DND-41 (cell line): ENCODE measurements around the gene SULT1A1.
"Not testable (repeated sequence)": the region's sequence is repeated elsewhere in the genome, so short reads cannot be mapped to it uniquely, and the experiment has no call there.

Experiments used
- ATAC-seq: fragments of 200-7000 bp; cut with Tn5 transposase; 3 replicates; pipeline ENCODE4 v1.9.1; 2021; ENCODE audit warnings: low read depth; ENCODE audit not compliant: insufficient read depth
- DNase-seq: peaks from one replicate; pipeline ENCODE4 v3.0.0-alpha.2; 2020
- H2AFZ ChIP-seq: 2 replicates; pipeline ENCODE4 v1.6.0; 2012; ENCODE audit warnings: low read depth, low read length
- H3K27ac ChIP-seq: 2 replicates; pipeline ENCODE4 v1.5.1; 2012; ENCODE audit warnings: low read length, inconsistent platforms
- H3K27me3 ChIP-seq: fragments of 200-600 bp; sonication (generic); 2 replicates; pipeline ENCODE4 v1.6.0; 2012; ENCODE audit warnings: low read length, mild to moderate bottlenecking, inconsistent platforms; ENCODE audit not compliant: insufficient read depth, poor library complexity
- H3K36me3 ChIP-seq: 2 replicates; pipeline ENCODE4 v1.5.1; 2012; ENCODE audit warnings: low read length, inconsistent platforms; ENCODE audit not compliant: insufficient read depth
- H3K4me1 ChIP-seq: 2 replicates; pipeline ENCODE4 v1.5.1; 2012; ENCODE audit warnings: mild to moderate bottlenecking, low read length; ENCODE audit not compliant: insufficient read depth
- H3K4me2 ChIP-seq: 2 replicates; pipeline ENCODE4 v1.6.0; 2012; ENCODE audit warnings: mild to moderate bottlenecking, moderate library complexity, low read length, inconsistent platforms; ENCODE audit not compliant: insufficient read depth
- H3K4me3 ChIP-seq, 2 experiments: fragments of 200-600 bp in 1 of 2; shearing (Covaris generic) in 1 of 2; 2 replicates each; pipeline ENCODE4 v1.5.1; 2012 to 2016; ENCODE audit warnings: inconsistent platforms in 2 of 2, low read length in 2 of 2, mild to moderate bottlenecking in 2 of 2, low read depth in 1 of 2, moderate library complexity in 1 of 2
- H3K79me2 ChIP-seq: 2 replicates; pipeline ENCODE4 v1.6.0; 2012; ENCODE audit warnings: low read length, inconsistent platforms; ENCODE audit not compliant: insufficient read depth
- H3K9ac ChIP-seq: 2 replicates; pipeline ENCODE4 v1.6.0; 2012; ENCODE audit warnings: low read depth, mild to moderate bottlenecking, inconsistent platforms, low read length, moderate library complexity
- H3K9me3 ChIP-seq: 2 replicates; pipeline ENCODE4 v1.5.1; 2012; ENCODE audit warnings: low read length, moderate library complexity, mild to moderate bottlenecking, inconsistent platforms; ENCODE audit not compliant: insufficient read depth, severe bottlenecking
- H4K20me1 ChIP-seq: 2 replicates; pipeline ENCODE4 v1.6.0; 2012; ENCODE audit warnings: low read length; ENCODE audit not compliant: insufficient read depth
- CTCF ChIP-seq: IDR thresholded peaks from 2 replicates; pipeline ENCODE4 v1.5.1; 2012; ENCODE audit warnings: borderline replicate concordance, low read length, moderate library complexity, mild to moderate bottlenecking; ENCODE audit not compliant: poor library complexity, severe bottlenecking; ENCODE audit errors: extremely low read depth
- EZH2 ChIP-seq: IDR thresholded peaks from 3 replicates; pipeline ENCODE4 v1.6.1; 2012; ENCODE audit warnings: borderline replicate concordance, low read depth, mild to moderate bottlenecking, moderate library complexity, low read length, inconsistent platforms; ENCODE audit not compliant: severe bottlenecking

SULT1A1 gene

GRCh38 chr16:28612359-28613280, 2.8 kb upstream of the SULT1A1 start:
- not testable (repeated sequence) for H3K9me3 ChIP-seq, H3K79me2 ChIP-seq, H3K4me2 ChIP-seq, H4K20me1 ChIP-seq, H3K9ac ChIP-seq, H3K36me3 ChIP-seq, DNase-seq, H3K4me1 ChIP-seq, H2AFZ ChIP-seq, H3K27me3 ChIP-seq, H3K27ac ChIP-seq, H3K4me3 ChIP-seq
- ATAC-seq, result 0 out of 3 replicates have a peak, but pooled peaks have one; percentile 16

- Histone ChIP-seq H3K79me2 (no peaks in the 10 kb centered on the region), H3K27ac (no peak overlapping the region), H3K4me3 (no peak overlapping the region), H3K36me3 (no peaks in the 10 kb centered on the region), H3K9ac (no peak overlapping the region), H3K4me2 (no peak overlapping the region), H2AFZ (no peak overlapping the region), H3K4me1 (no peaks in the 10 kb centered on the region), H3K27me3 (no peaks in the 10 kb centered on the region), H3K9me3 (no peaks in the 10 kb centered on the region), H4K20me1 (no peaks in the 10 kb centered on the region)
- DNase-seq (no peak), ATAC-seq (no peak)
- TF ChIP-seq EZH2, result no peak
- TF ChIP-seq CTCF, result no peak
These were observed 849 bp upstream of the SULT1A1 start for GRCh38 chr16:28610595-28611191.

GRCh38 chr16:28608867-28609596, 812 bp downstream of the SULT1A1 start:
- H3K27me3 ChIP-seq, H2AFZ ChIP-seq, H4K20me1 ChIP-seq, H3K9me3 ChIP-seq, H3K9ac ChIP-seq, H3K4me2 ChIP-seq, H3K36me3 ChIP-seq, DNase-seq, H3K4me3 ChIP-seq, H3K79me2 ChIP-seq, H3K27ac ChIP-seq, H3K4me1 ChIP-seq, ATAC-seq: not testable (repeated sequence)

- not testable (repeated sequence) for H4K20me1 ChIP-seq, H3K9ac ChIP-seq, H2AFZ ChIP-seq, H3K79me2 ChIP-seq, H3K9me3 ChIP-seq, H3K4me1 ChIP-seq, H3K27me3 ChIP-seq, H3K4me3 ChIP-seq, H3K36me3 ChIP-seq, DNase-seq, H3K4me2 ChIP-seq, H3K27ac ChIP-seq, ATAC-seq
These were observed 1.4 kb downstream of the SULT1A1 start for GRCh38 chr16:28608496-28608808.

GRCh38 chr16:28607681-28608495, 2.0 kb downstream of the SULT1A1 start:
- H3K36me3 ChIP-seq, H3K27ac ChIP-seq, H3K9ac ChIP-seq, ATAC-seq, H3K4me1 ChIP-seq, DNase-seq, H2AFZ ChIP-seq, H4K20me1 ChIP-seq, H3K9me3 ChIP-seq, H3K4me2 ChIP-seq, H3K27me3 ChIP-seq, H3K79me2 ChIP-seq, H3K4me3 ChIP-seq: not testable (repeated sequence)
